NCI-H2196 treated with DMSO at 0.1 percent for 48 hours (cell line): Measurements from ENCODE around the gene SLC35C1.
A peak's percentile ranks its signal among the peaks of the same experiment; 100 is the strongest.

ENCODE experiments used
- DNase-seq: peaks from one replicate; lab custom pipeline; 2025; ENCODE audit not compliant: unreplicated experiment; lab: John Stamatoyannopoulos, UW

The SLC35C1 gene

GRCh38 chr11:45844822-45845578 is 40.1 kb downstream of the SLC35C1 start:
- DNase-seq, result no peak

GRCh38 chr11:45846174-45846675 is 41.3 kb downstream of the SLC35C1 start:
- DNase-seq, result no peak

- peak; percentile 91 for DNase-seq
Observed at GRCh38 chr11:45846974-45847910, 42.3 kb downstream of the SLC35C1 start, which contains the start of gene CRY2. CRY2 (plus strand) TSS chr11:45847475; CDS start chr11:45847491, 16 bp downstream.

- no peak for DNase-seq
Observed at GRCh38 chr11:45847911-45848316, 43.0 kb downstream of the SLC35C1 start.

GRCh38 chr11:45848654-45849081 is 43.7 kb downstream of the SLC35C1 start:
- no peak for DNase-seq

- DNase-seq, result no peak
Observed at GRCh38 chr11:45850446-45850845, 45.5 kb downstream of the SLC35C1 start.

- DNase-seq, result no peak
Observed at GRCh38 chr11:45851228-45851627, 46.3 kb downstream of the SLC35C1 start.

GRCh38 chr11:45852018-45852711 is 47.2 kb downstream of the SLC35C1 start:
- no peak for DNase-seq

GRCh38 chr11:45852712-45853101 is 47.8 kb downstream of the SLC35C1 start:
- no peak for DNase-seq

GRCh38 chr11:45853332-45854219 is 48.6 kb downstream of the SLC35C1 start:
- no peak for DNase-seq

- no peak for DNase-seq
Observed at GRCh38 chr11:45855308-45855707, 50.4 kb downstream of the SLC35C1 start.

- DNase-seq, result no peak
Observed at GRCh38 chr11:45856044-45856468, 51.1 kb downstream of the SLC35C1 start.

- peak; percentile 59 for DNase-seq
Observed at GRCh38 chr11:45857961-45858474, 53.1 kb downstream of the SLC35C1 start.

- no peak for DNase-seq
Observed at GRCh38 chr11:45858751-45859398, 53.9 kb downstream of the SLC35C1 start.

- DNase-seq, result peak; percentile 82
Observed at GRCh38 chr11:45859661-45860140, 54.8 kb downstream of the SLC35C1 start.

- DNase-seq, result no peak
Observed at GRCh38 chr11:45860348-45860747, 55.4 kb downstream of the SLC35C1 start.

- DNase-seq, result no peak
Observed at GRCh38 chr11:45860764-45861510, 56.0 kb downstream of the SLC35C1 start.
